Activated naive CD4-positive, alpha-beta T cell treated with anti-CD3 and anti-CD28 coated beads, Interleukin-2, amount 50 U/mL, for 24 hours (primary cell): ENCODE data around the gene MAP3K5.

Source experiments
- H3K27ac Mint-ChIP-seq: one replicate; pipeline ENCODE4 v1.8.0; 2021; ENCODE audit warnings: mild to moderate bottlenecking, mixed read lengths
- H3K27me3 Mint-ChIP-seq: one replicate; pipeline ENCODE4 v1.8.0; 2021; ENCODE audit warnings: mixed read lengths
- H3K36me3 Mint-ChIP-seq: one replicate; pipeline ENCODE4 v1.8.0; 2021; ENCODE audit warnings: mixed read lengths
- H3K4me1 Mint-ChIP-seq: one replicate; pipeline ENCODE4 v1.8.0; 2021; ENCODE audit warnings: mixed read lengths
- H3K4me3 Mint-ChIP-seq: one replicate; pipeline ENCODE4 v1.8.0; 2021; ENCODE audit warnings: mild to moderate bottlenecking, mixed read lengths
- H3K9me3 Mint-ChIP-seq: one replicate; pipeline ENCODE4 v1.8.0; 2021; ENCODE audit warnings: mixed read lengths

Gene MAP3K5

GRCh38 chr6:136750696-136751521 lies 41.4 kb downstream of the MAP3K5 start:
- no peaks in the 10 kb centered on the region for H3K27me3 Mint-ChIP-seq
- peak overlapping the region; percentile 75 for H3K27ac Mint-ChIP-seq
- H3K9me3 Mint-ChIP-seq = no peaks in the 10 kb centered on the region
- H3K36me3 Mint-ChIP-seq = peaks cover 2% of the 10 kb centered on the region
- H3K4me3 Mint-ChIP-seq = peak overlapping the region; percentile 59
- H3K4me1 Mint-ChIP-seq = peaks cover 92% of the 10 kb centered on the region

- peaks cover 87% of the 10 kb centered on the region for H3K4me1 Mint-ChIP-seq
- no peaks in the 10 kb centered on the region for H3K9me3 Mint-ChIP-seq
- no peak overlapping the region for H3K4me3 Mint-ChIP-seq
- no peaks in the 10 kb centered on the region for H3K27me3 Mint-ChIP-seq
- no peaks in the 10 kb centered on the region for H3K36me3 Mint-ChIP-seq
- peak overlapping the region; percentile 71 for H3K27ac Mint-ChIP-seq
Measured at GRCh38 chr6:136749359-136749997, 42.8 kb downstream of the MAP3K5 start.

- no peak overlapping the region for H3K4me3 Mint-ChIP-seq
- no peaks in the 10 kb centered on the region for H3K27me3 Mint-ChIP-seq
- no peak overlapping the region for H3K27ac Mint-ChIP-seq
- peaks cover 3% of the 10 kb centered on the region for H3K36me3 Mint-ChIP-seq
- H3K9me3 Mint-ChIP-seq = no peaks in the 10 kb centered on the region
- peaks cover 81% of the 10 kb centered on the region for H3K4me1 Mint-ChIP-seq
Measured at GRCh38 chr6:136747507-136747906, 44.8 kb downstream of the MAP3K5 start.

GRCh38 chr6:136745300-136745699 lies 47.0 kb downstream of the MAP3K5 start:
- H3K36me3 Mint-ChIP-seq = peaks cover 3% of the 10 kb centered on the region
- H3K27me3 Mint-ChIP-seq = no peaks in the 10 kb centered on the region
- no peak overlapping the region for H3K4me3 Mint-ChIP-seq
- no peak overlapping the region for H3K27ac Mint-ChIP-seq
- H3K9me3 Mint-ChIP-seq = no peaks in the 10 kb centered on the region
- peaks cover 69% of the 10 kb centered on the region for H3K4me1 Mint-ChIP-seq

GRCh38 chr6:136744889-136745288 lies 47.4 kb downstream of the MAP3K5 start:
- Mint-ChIP-seq H3K4me1 (peaks cover 69% of the 10 kb centered on the region), H3K27ac (no peak overlapping the region), H3K9me3 (no peaks in the 10 kb centered on the region), H3K27me3 (no peaks in the 10 kb centered on the region), H3K4me3 (no peak overlapping the region), H3K36me3 (peaks cover 3% of the 10 kb centered on the region)

- Mint-ChIP-seq H3K27ac (no peak overlapping the region), H3K36me3 (peaks cover 3% of the 10 kb centered on the region), H3K4me1 (peaks cover 61% of the 10 kb centered on the region), H3K27me3 (no peaks in the 10 kb centered on the region), H3K4me3 (no peak overlapping the region), H3K9me3 (no peaks in the 10 kb centered on the region)
Measured at GRCh38 chr6:136742125-136742524, 50.2 kb downstream of the MAP3K5 start.

GRCh38 chr6:136740050-136740974 lies 52.0 kb downstream of the MAP3K5 start:
- H3K4me1 Mint-ChIP-seq = peaks cover 49% of the 10 kb centered on the region
- H3K27ac Mint-ChIP-seq = no peak overlapping the region
- no peak overlapping the region for H3K4me3 Mint-ChIP-seq
- no peaks in the 10 kb centered on the region for H3K27me3 Mint-ChIP-seq
- H3K36me3 Mint-ChIP-seq = peaks cover 3% of the 10 kb centered on the region
- no peaks in the 10 kb centered on the region for H3K9me3 Mint-ChIP-seq

GRCh38 chr6:136739501-136739900 lies 52.8 kb downstream of the MAP3K5 start:
- H3K9me3 Mint-ChIP-seq = no peaks in the 10 kb centered on the region
- no peaks in the 10 kb centered on the region for H3K27me3 Mint-ChIP-seq
- H3K36me3 Mint-ChIP-seq = peaks cover 3% of the 10 kb centered on the region
- peaks cover 51% of the 10 kb centered on the region for H3K4me1 Mint-ChIP-seq
- H3K4me3 Mint-ChIP-seq = no peak overlapping the region
- H3K27ac Mint-ChIP-seq = no peak overlapping the region

GRCh38 chr6:136739071-136739470 lies 53.2 kb downstream of the MAP3K5 start:
- no peaks in the 10 kb centered on the region for H3K27me3 Mint-ChIP-seq
- no peaks in the 10 kb centered on the region for H3K9me3 Mint-ChIP-seq
- H3K36me3 Mint-ChIP-seq = peaks cover 3% of the 10 kb centered on the region
- H3K4me1 Mint-ChIP-seq = peaks cover 49% of the 10 kb centered on the region
- H3K27ac Mint-ChIP-seq = no peak overlapping the region
- H3K4me3 Mint-ChIP-seq = no peak overlapping the region

GRCh38 chr6:136738692-136739057 lies 53.6 kb downstream of the MAP3K5 start:
- H3K4me1 Mint-ChIP-seq = peaks cover 45% of the 10 kb centered on the region
- H3K4me3 Mint-ChIP-seq = no peak overlapping the region
- no peaks in the 10 kb centered on the region for H3K9me3 Mint-ChIP-seq

GRCh38 chr6:136737871-136738691 lies 54.2 kb downstream of the MAP3K5 start:
- Mint-ChIP-seq H3K36me3 (no peaks in the 10 kb centered on the region), H3K4me1 (peaks cover 43% of the 10 kb centered on the region), H3K9me3 (no peaks in the 10 kb centered on the region), H3K27me3 (no peaks in the 10 kb centered on the region), H3K27ac (no peak overlapping the region), H3K4me3 (no peak overlapping the region)

More at GRCh38 chr6:136738692-136739057, 53.6 kb downstream of the MAP3K5 start:
- Mint-ChIP-seq H3K27me3 (no peaks in the 10 kb centered on the region), H3K27ac (no peak overlapping the region), H3K36me3 (peaks cover 1% of the 10 kb centered on the region)

- Mint-ChIP-seq H3K27me3 (no peaks in the 10 kb centered on the region), H3K4me1 (peaks cover 40% of the 10 kb centered on the region), H3K27ac (no peak overlapping the region)
Measured at GRCh38 chr6:136737374-136737844, 54.9 kb downstream of the MAP3K5 start.

GRCh38 chr6:136736281-136736960 lies 55.9 kb downstream of the MAP3K5 start:
- no peaks in the 10 kb centered on the region for H3K27me3 Mint-ChIP-seq
- no peak overlapping the region for H3K27ac Mint-ChIP-seq
- H3K9me3 Mint-ChIP-seq = no peaks in the 10 kb centered on the region
- H3K4me3 Mint-ChIP-seq = no peak overlapping the region
- H3K4me1 Mint-ChIP-seq = peaks cover 43% of the 10 kb centered on the region
- peaks cover 4% of the 10 kb centered on the region for H3K36me3 Mint-ChIP-seq

More at GRCh38 chr6:136737374-136737844, 54.9 kb downstream of the MAP3K5 start:
- Mint-ChIP-seq H3K36me3 (no peaks in the 10 kb centered on the region), H3K9me3 (no peaks in the 10 kb centered on the region), H3K4me3 (no peak overlapping the region)

GRCh38 chr6:136734977-136735376 lies 57.3 kb downstream of the MAP3K5 start:
- Mint-ChIP-seq H3K27ac (no peak overlapping the region), H3K9me3 (no peaks in the 10 kb centered on the region), H3K4me3 (no peak overlapping the region), H3K36me3 (peaks cover 4% of the 10 kb centered on the region), H3K4me1 (peaks cover 50% of the 10 kb centered on the region), H3K27me3 (no peaks in the 10 kb centered on the region)
